ENCODE data around the gene ZBTB8A. TPM values are rescaled to one million over a fixed set of nuclear protein-coding genes. Genes with fewer than 3 reads are reported as not detected.

ZBTB8A gene
- polyA plus RNA-seq, 1 of the 3 experiments (the other 2 are of a cell fraction), result 1.3 TPM

- DNase-seq, result no peak
- TF ChIP-seq NFIC (IDR thresholded peaks at IDR 0.05; ENCODE audit: borderline replicate concordance), result no peak
- TF ChIP-seq MEF2A (IDR thresholded peaks at IDR 0.05; ENCODE audit: borderline replicate concordance, low read depth), result no peak
- TF ChIP-seq YY1 (IDR thresholded peaks at IDR 0.05; ENCODE audit: low read depth), result no peak
- TF ChIP-seq EZH2phosphoT487 (IDR thresholded peaks at IDR 0.05; ENCODE audit: borderline replicate concordance, low read depth), result no peak
- no peak for TF ChIP-seq RAD21 (IDR thresholded peaks at IDR 0.05; ENCODE audit: low read length)
- no peak for TF ChIP-seq JUND (IDR thresholded peaks at IDR 0.05)
- TF ChIP-seq TCF12 (IDR thresholded peaks at IDR 0.05), result no peak
- TF ChIP-seq, protein P1, sequence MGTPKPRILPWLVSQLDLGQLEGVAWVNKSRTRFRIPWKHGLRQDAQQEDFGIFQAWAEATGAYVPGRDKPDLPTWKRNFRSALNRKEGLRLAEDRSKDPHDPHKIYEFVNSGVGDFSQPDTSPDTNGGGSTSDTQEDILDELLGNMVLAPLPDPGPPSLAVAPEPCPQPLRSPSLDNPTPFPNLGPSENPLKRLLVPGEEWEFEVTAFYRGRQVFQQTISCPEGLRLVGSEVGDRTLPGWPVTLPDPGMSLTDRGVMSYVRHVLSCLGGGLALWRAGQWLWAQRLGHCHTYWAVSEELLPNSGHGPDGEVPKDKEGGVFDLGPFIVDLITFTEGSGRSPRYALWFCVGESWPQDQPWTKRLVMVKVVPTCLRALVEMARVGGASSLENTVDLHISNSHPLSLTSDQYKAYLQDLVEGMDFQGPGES (IDR thresholded peaks at IDR 0.05; ENCODE audit: low read depth, low read length), result no peak
- TF ChIP-seq FOSL2 (IDR thresholded peaks at IDR 0.05; ENCODE audit: borderline replicate concordance, low read depth), result no peak
- no peak for TF ChIP-seq CHD2 (IDR thresholded peaks at IDR 0.05; ENCODE audit: low read length, partially characterized antibody)
- no peak for TF ChIP-seq GABPA (IDR thresholded peaks at IDR 0.05; ENCODE audit: low read depth)
- TF ChIP-seq CTCF (IDR thresholded peaks at IDR 0.05), result no peak
- no peak for TF ChIP-seq TEAD4 (IDR thresholded peaks at IDR 0.05; ENCODE audit: borderline replicate concordance, insufficient read depth)
- no peak for TF ChIP-seq NRF1 (IDR thresholded peaks at IDR 0.05; ENCODE audit: low read depth, low read length)
- no peak for TF ChIP-seq TAF1 (IDR thresholded peaks at IDR 0.05; ENCODE audit: borderline replicate concordance, low read depth, low read length)
- TF ChIP-seq, protein P2, sequence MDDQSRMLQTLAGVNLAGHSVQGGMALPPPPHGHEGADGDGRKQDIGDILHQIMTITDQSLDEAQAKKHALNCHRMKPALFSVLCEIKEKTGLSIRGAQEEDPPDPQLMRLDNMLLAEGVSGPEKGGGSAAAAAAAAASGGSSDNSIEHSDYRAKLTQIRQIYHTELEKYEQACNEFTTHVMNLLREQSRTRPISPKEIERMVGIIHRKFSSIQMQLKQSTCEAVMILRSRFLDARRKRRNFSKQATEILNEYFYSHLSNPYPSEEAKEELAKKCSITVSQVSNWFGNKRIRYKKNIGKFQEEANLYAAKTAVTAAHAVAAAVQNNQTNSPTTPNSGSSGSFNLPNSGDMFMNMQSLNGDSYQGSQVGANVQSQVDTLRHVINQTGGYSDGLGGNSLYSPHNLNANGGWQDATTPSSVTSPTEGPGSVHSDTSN (IDR thresholded peaks at IDR 0.05), result no peak
- no peak for TF ChIP-seq RXRA (IDR thresholded peaks at IDR 0.05; ENCODE audit: borderline replicate concordance, low read depth)
- TF ChIP-seq EP300 (IDR thresholded peaks at IDR 0.05; ENCODE audit: borderline replicate concordance in 1 of 2, low read depth in 1 of 2, low read length in 1 of 2), result no peak
- no peak for TF ChIP-seq USF1 (IDR thresholded peaks at IDR 0.05; ENCODE audit: borderline replicate concordance, low read depth)
- Histone ChIP-seq H2AFZ (ENCODE audit: low read depth) (no peak overlapping the region), H3K4me1 (ENCODE audit: control insufficient read depth in 1 of 2, insufficient read depth in 2 of 2, low read depth in 1 of 2, low read length in 1 of 2) (peaks cover 0 to 8% of the 10 kb centered on the region in 2 experiments; a peak in 2 of 4 replicates), H3K9me2 (no peaks in the 10 kb centered on the region), H3K9me3 (no peaks in the 10 kb centered on the region), H3K79me2 (ENCODE audit: insufficient read depth) (no peaks in the 10 kb centered on the region), H3K36me3 (replicated peaks in 1 of 2; ENCODE audit: control insufficient read depth in 1 of 2, insufficient read depth in 2 of 2, low read length in 1 of 2) (no peaks in the 10 kb centered on the region), H3K27me3 (ENCODE audit: insufficient read depth) (no peaks in the 10 kb centered on the region), H4K20me1 (ENCODE audit: insufficient read depth) (no peaks in the 10 kb centered on the region), H3K27ac (ENCODE audit: low read depth in 2 of 2, low read length in 1 of 2) (no peak overlapping the region), H3K4me3 (ENCODE audit: low read depth in 2 of 2, low read length in 1 of 2) (no peak overlapping the region), H3K4me2 (no peak overlapping the region), H3K9ac (no peak overlapping the region), H3F3A (replicated peaks; ENCODE audit: insufficient read depth) (peaks cover under 1% of the 10 kb centered on the region)
- WGBS (ENCODE audit: low lambda C conversion rate), result 85% methylated on average over 2 of the region's 2 CpGs
- ChIA-PET POLR2A (interaction anchor here (0.6 kb wide), 1 partner anchor 85 kb away, joined by 5 read pairs; no protein-coding TSS in a partner anchor), CTCF (no interaction called here)
Measured at GRCh38 chr1:32491386-32491785, 47.8 kb upstream of the ZBTB8A start.

Measured in SK-N-SH (cell line).